ENCODE data around the gene RFC4. TPM values are rescaled to one million over a fixed set of nuclear protein-coding genes. Genes with fewer than 3 reads are reported as not detected.
"Not testable (repeated sequence)": the region's sequence is repeated elsewhere in the genome, so short reads cannot be mapped to it uniquely, and the experiment has no call there.

Gene RFC4
- total and polyA plus RNA-seq, 9 of the 15 experiments (the other 6 are each of a cell fraction or from before 2014, with no cell fraction given) = 105 to 227 (median 180) TPM

GRCh38 chr3:186803447-186803846 is 2.8 kb downstream of the RFC4 start:
- H3K4me3 ChIP-seq; CTCF ChIA-PET (ENCODE audit: low intra/inter-chr PET ratio); H4K20me1 ChIP-seq (replicated peaks; ENCODE audit: control insufficient read depth, insufficient read depth, low read length); in situ Hi-C loops (cut with MboI); H3K9me3 ChIP-seq (replicated peaks; ENCODE audit: control insufficient read depth, insufficient read depth, low read depth, low read length); H3K4me2 ChIP-seq (ENCODE audit: insufficient read depth, low read length); H3K27ac ChIP-seq (ENCODE audit: extremely low read depth, low read depth, low read length); DNase-seq (ENCODE audit: extremely low read depth in 1 of 4, low spot score in 3 of 4); H2AFZ ChIP-seq (ENCODE audit: low read depth, low read length); H3K27me3 ChIP-seq (ENCODE audit: control insufficient read depth in 2 of 2, insufficient read depth in 2 of 2, low read length in 2 of 2); FAIRE-seq; H3K9me1 ChIP-seq (ENCODE audit: control insufficient read depth, insufficient read depth, low read length); H3K9ac ChIP-seq (ENCODE audit: insufficient read depth in 1 of 2, low read depth in 2 of 2, low read length in 2 of 2); intact Hi-C loops (cut with micrococcal nuclease); BruUV-seq (replicated peaks); ATAC-seq: not testable (repeated sequence)
- peaks cover 4 to 15% of the 10 kb centered on the region in 2 experiments for H3K4me1 ChIP-seq (replicated peaks in 1 of 2; ENCODE audit: control insufficient read depth in 2 of 2, insufficient read depth in 2 of 2, low read length in 2 of 2)
- H3K36me3 ChIP-seq (ENCODE audit: control insufficient read depth, insufficient read depth, low read length) = peaks cover 70% of the 10 kb centered on the region
- peaks cover 49% of the 10 kb centered on the region for H3K79me2 ChIP-seq (ENCODE audit: control insufficient read depth, insufficient read depth, low read length)
- POLR2A ChIA-PET = interaction anchor here (0.6 to 2.2 kb wide), 5 partner anchors 11 to 20 kb away, joined by 3 to 12 read pairs (median 4); partner anchors contain the start of gene EIF4A2
- 94% methylated on average over 2 of the region's 4 CpGs for WGBS (ENCODE audit: insufficient coverage, low coverage, missing lambda C conversion rate)

DNA sequence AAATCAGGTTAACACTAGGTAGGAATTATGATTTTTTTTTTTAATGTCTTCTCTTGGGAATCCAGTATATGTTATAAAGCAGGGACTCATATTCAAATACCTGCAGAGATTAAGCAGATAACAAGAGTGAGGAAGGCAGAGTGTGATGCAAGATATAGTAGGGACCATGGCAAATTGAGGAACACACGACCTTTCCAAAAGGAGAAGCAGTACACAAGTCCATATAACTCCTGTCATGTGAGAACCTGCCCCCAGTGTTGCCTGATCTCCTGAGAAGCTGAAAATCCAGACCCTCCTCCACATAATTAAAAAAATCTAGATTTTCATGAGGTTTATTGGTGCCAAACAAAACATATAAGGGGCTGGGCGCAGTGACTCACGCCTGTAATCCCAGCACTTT is 3.6 kb downstream of the RFC4 start:
- Histone ChIP-seq H3K9ac (ENCODE audit: insufficient read depth in 1 of 2, low read depth in 2 of 2, low read length in 2 of 2) (no peak overlapping the region), H4K20me1 (replicated peaks; ENCODE audit: control insufficient read depth, insufficient read depth, low read length) (no peaks in the 10 kb centered on the region), H2AFZ (ENCODE audit: low read depth, low read length) (no peak overlapping the region), H3K4me3 (no peak overlapping the region), H3K27ac (ENCODE audit: extremely low read depth, low read depth, low read length) (no peak overlapping the region), H3K9me3 (replicated peaks; ENCODE audit: control insufficient read depth, insufficient read depth, low read depth, low read length) (no peaks in the 10 kb centered on the region), H3K4me1 (replicated peaks in 1 of 2; ENCODE audit: control insufficient read depth in 2 of 2, insufficient read depth in 2 of 2, low read length in 2 of 2) (peaks cover 4 to 15% of the 10 kb centered on the region in 2 experiments), H3K36me3 (ENCODE audit: control insufficient read depth, insufficient read depth, low read length) (peaks cover 77% of the 10 kb centered on the region), H3K4me2 (ENCODE audit: insufficient read depth, low read length) (no peak overlapping the region), H3K79me2 (ENCODE audit: control insufficient read depth, insufficient read depth, low read length) (peaks cover 50% of the 10 kb centered on the region), H3K9me1 (ENCODE audit: control insufficient read depth, insufficient read depth, low read length) (no peaks in the 10 kb centered on the region), H3K27me3 (ENCODE audit: control insufficient read depth in 2 of 2, insufficient read depth in 2 of 2, low read length in 2 of 2) (no peaks in the 10 kb centered on the region)
- BruUV-seq (replicated peaks) = no TSS peak
- WGBS (ENCODE audit: insufficient coverage, low coverage, missing lambda C conversion rate) = 77% methylated on average over 3 of the region's 3 CpGs
- intact Hi-C loops (cut with micrococcal nuclease) = no loop called here
- CTCF ChIA-PET (ENCODE audit: low intra/inter-chr PET ratio) = no interaction called here
- FAIRE-seq = no peak
- in situ Hi-C loops (cut with MboI) = no loop called here
- no peak for ATAC-seq
- TF ChIP-seq CBFA2T3 (IDR thresholded peaks at IDR 0.05) = no peak
- TF ChIP-seq RBFOX2 (IDR thresholded peaks at IDR 0.05; ENCODE audit: low read depth, low read length) = 0 out of 2 replicates have a peak, but pooled peaks have one; percentile 12
- POLR2A ChIA-PET = interaction anchor here (0.6 to 2.2 kb wide), 6 partner anchors 10 to 19 kb away, joined by 3 to 12 read pairs (median 4); partner anchors contain the start of gene EIF4A2
- DNase-seq (ENCODE audit: extremely low read depth in 1 of 4, low spot score in 3 of 4) = no peak

All from K562 (cell line).